GM12878 (cell line): ENCODE measurements around the gene CXCL13. TPM values are rescaled to one million over a fixed set of nuclear protein-coding genes. Genes with fewer than 3 reads are reported as not detected.

ENCODE experiments used
- CBFB ChIP-seq: IDR thresholded peaks from 2 replicates; pipeline ENCODE4 v1.6.1; 2016; ENCODE audit warnings: antibody characterized with exemption, low read depth
- E2F8 ChIP-seq: fragments of 450-650 bp; IDR thresholded peaks from 2 replicates; pipeline ENCODE4 v1.6.1; 2018; ENCODE audit warnings: mild to moderate bottlenecking, low read depth, moderate library complexity; ENCODE audit not compliant: partially characterized antibody
- EED ChIP-seq: sonication (generic); IDR thresholded peaks from 2 replicates; pipeline ENCODE4 v1.6.1; 2016; ENCODE audit warnings: antibody characterized with exemption, low read depth
- HSF1 ChIP-seq: fragments of 150-350 bp; IDR thresholded peaks from 2 replicates; pipeline ENCODE4 v1.6.1; 2014; ENCODE audit warnings: mild to moderate bottlenecking, low read depth, low read length
- IKZF1 ChIP-seq: fragments of 450-650 bp; conservative IDR thresholded peaks from 2 replicates; pipeline ENCODE4 v1.6.1; 2017; ENCODE audit warnings: antibody characterized with exemption, mild to moderate bottlenecking
- NR2C2 ChIP-seq: IDR thresholded peaks from 2 replicates; pipeline ENCODE4 v1.6.1; 2011; ENCODE audit warnings: borderline replicate concordance, low read depth; ENCODE audit not compliant: control insufficient read depth, insufficient read length
- POU2F2 ChIP-seq: IDR thresholded peaks from 3 replicates; pipeline ENCODE4 v1.6.1; 2011; ENCODE audit warnings: low read depth, mild to moderate bottlenecking, low read length, borderline replicate concordance
- RAD21 ChIP-seq: IDR thresholded peaks from 2 replicates; pipeline ENCODE4 v1.6.1; 2011; ENCODE audit warnings: mild to moderate bottlenecking, low read depth, low read length, moderate library complexity; ENCODE audit not compliant: insufficient read depth
- RAD51 ChIP-seq: fragments of 450-650 bp; IDR thresholded peaks from 2 replicates; pipeline ENCODE4 v1.6.1; 2016; ENCODE audit warnings: moderate library complexity, mild to moderate bottlenecking, inconsistent platforms
- SMARCA5 ChIP-seq: fragments of 450-650 bp; IDR thresholded peaks from 2 replicates; pipeline ENCODE4 v1.6.1; 2017; ENCODE audit warnings: mild to moderate bottlenecking
- TBL1XR1 ChIP-seq: IDR thresholded peaks from 2 replicates; pipeline ENCODE4 v1.6.1; 2012; ENCODE audit warnings: low read depth, low read length, improper control_type of control experiment
- TCF12 ChIP-seq: IDR thresholded peaks from 2 replicates; pipeline ENCODE4 v1.6.1; 2011; ENCODE audit warnings: low read depth, mild to moderate bottlenecking, low read length
- USF2 ChIP-seq: IDR thresholded peaks from 2 replicates; pipeline ENCODE4 v1.6.1; 2011; ENCODE audit warnings: low read depth, low read length, improper control_type of control experiment, borderline replicate concordance
- polyA plus RNA-seq, 11 experiments: library from polyadenylated mRNA; depleted of rRNA in 4 of 11; unstranded in 6 of 11; stranded (reverse) in 5 of 11; fragments of >200 nt; fragmentation: Nextera tagmentation in 4 of 11; fragmentation: Illumina TruSeq in 1 of 11; extraction: Ambion mirVana in 4 of 11; extraction: Trizol in 1 of 11; gene quantifications; 1 replicate in 1 of 11; 2 replicates in 10 of 11; pipeline versions ENCODE4 v1.2.1 to v1.2.3, GENCODE V29; 2011 to 2016; ENCODE audit warnings: inconsistent platforms in 2 of 11, missing spikeins in 2 of 11, low read depth in 1 of 11
- total RNA-seq, 4 experiments: library from RNA; depleted of rRNA in 3 of 4; stranded (reverse); fragments of >200 nt in 3 of 4; fragmentation: Illumina TruSeq in 1 of 4; extraction: Trizol in 1 of 4; gene quantifications; 2 replicates each; pipeline versions ENCODE4 v1.2.1 to v1.2.3, GENCODE V29; 2013 to 2021
- TF ChIP-seq, protein P1 (sequence below): fragments of 450-650 bp; IDR thresholded peaks from 2 replicates; pipeline ENCODE4 v1.6.1; 2018; ENCODE audit warnings: borderline replicate concordance, mild to moderate bottlenecking; ENCODE audit not compliant: partially characterized antibody
- TF ChIP-seq, protein P2 (sequence below): fragments of 450-650 bp; IDR thresholded peaks from 2 replicates; pipeline ENCODE4 v1.6.1; 2017; ENCODE audit warnings: antibody characterized with exemption, mild to moderate bottlenecking, moderate library complexity

CXCL13 gene
- total and polyA plus RNA-seq, 10 of the 15 experiments (the other 5 are each of a cell fraction or from before 2014, with no cell fraction given): 0.05 to 0.16 TPM; not detected in 8

DNA sequence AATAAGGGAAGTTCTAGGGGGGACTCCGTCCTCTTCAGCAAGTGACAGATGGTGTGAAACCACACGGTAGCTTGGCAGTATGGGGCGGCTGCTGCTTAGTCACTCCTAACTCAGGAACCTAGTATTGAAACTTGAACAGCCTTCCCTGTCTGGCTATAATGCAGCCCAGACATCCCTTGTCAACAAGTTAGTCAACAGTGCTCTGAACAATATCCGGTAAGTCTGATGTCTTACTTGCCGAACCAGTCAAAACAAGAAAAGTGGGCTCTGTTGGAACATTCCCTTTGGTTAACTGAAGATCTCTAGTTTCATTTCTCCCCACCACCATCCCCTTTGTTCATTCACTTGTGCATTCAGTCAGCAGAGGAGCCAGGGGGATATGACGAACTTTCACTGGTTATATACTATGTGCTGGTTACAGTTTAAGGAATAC lies 18.7 kb upstream of the CXCL13 start (continued):
- TF ChIP-seq, protein P1, sequence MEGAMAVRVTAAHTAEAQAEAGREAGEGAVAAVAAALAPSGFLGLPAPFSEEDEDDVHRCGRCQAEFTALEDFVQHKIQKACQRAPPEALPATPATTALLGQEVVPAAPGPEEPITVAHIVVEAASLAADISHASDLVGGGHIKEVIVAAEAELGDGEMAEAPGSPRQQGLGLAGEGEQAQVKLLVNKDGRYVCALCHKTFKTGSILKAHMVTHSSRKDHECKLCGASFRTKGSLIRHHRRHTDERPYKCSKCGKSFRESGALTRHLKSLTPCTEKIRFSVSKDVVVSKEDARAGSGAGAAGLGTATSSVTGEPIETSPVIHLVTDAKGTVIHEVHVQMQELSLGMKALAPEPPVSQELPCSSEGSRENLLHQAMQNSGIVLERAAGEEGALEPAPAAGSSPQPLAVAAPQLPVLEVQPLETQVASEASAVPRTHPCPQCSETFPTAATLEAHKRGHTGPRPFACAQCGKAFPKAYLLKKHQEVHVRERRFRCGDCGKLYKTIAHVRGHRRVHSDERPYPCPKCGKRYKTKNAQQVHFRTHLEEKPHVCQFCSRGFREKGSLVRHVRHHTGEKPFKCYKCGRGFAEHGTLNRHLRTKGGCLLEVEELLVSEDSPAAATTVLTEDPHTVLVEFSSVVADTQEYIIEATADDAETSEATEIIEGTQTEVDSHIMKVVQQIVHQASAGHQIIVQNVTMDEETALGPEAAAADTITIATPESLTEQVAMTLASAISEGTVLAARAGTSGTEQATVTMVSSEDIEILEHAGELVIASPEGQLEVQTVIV: no peak
- peak; percentile 95 for TF ChIP-seq EED
- peak; percentile 95 for TF ChIP-seq TBL1XR1
- peak; percentile 81 for TF ChIP-seq POU2F2
- TF ChIP-seq CBFB: peak; percentile 73
- TF ChIP-seq NR2C2: no peak
- TF ChIP-seq E2F8: no peak
- peak; percentile 98 for TF ChIP-seq IKZF1
- TF ChIP-seq RAD51: no peak
- TF ChIP-seq, protein P2, sequence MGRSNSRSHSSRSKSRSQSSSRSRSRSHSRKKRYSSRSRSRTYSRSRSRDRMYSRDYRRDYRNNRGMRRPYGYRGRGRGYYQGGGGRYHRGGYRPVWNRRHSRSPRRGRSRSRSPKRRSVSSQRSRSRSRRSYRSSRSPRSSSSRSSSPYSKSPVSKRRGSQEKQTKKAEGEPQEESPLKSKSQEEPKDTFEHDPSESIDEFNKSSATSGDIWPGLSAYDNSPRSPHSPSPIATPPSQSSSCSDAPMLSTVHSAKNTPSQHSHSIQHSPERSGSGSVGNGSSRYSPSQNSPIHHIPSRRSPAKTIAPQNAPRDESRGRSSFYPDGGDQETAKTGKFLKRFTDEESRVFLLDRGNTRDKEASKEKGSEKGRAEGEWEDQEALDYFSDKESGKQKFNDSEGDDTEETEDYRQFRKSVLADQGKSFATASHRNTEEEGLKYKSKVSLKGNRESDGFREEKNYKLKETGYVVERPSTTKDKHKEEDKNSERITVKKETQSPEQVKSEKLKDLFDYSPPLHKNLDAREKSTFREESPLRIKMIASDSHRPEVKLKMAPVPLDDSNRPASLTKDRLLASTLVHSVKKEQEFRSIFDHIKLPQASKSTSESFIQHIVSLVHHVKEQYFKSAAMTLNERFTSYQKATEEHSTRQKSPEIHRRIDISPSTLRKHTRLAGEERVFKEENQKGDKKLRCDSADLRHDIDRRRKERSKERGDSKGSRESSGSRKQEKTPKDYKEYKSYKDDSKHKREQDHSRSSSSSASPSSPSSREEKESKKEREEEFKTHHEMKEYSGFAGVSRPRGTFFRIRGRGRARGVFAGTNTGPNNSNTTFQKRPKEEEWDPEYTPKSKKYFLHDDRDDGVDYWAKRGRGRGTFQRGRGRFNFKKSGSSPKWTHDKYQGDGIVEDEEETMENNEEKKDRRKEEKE: no peak
- TF ChIP-seq HSF1: no peak
- TF ChIP-seq TCF12: peak; percentile 95
- no peak for TF ChIP-seq RAD21
- TF ChIP-seq SMARCA5: no peak
- TF ChIP-seq USF2: no peak
